Caco-2 (cell line): Measurements from ENCODE around the gene PABPC1L. TPM values are rescaled to one million over a fixed set of nuclear protein-coding genes. Genes with fewer than 3 reads are reported as not detected.
"Not testable (repeated sequence)": the region's sequence is repeated elsewhere in the genome, so short reads cannot be mapped to it uniquely, and the experiment has no call there.

Source experiments
- BruUV-seq: library from RNA; stranded (reverse); fragments of 400-500 nt; replicated peaks from 2 replicates; lab custom pipeline; 2021; lab: Mats Ljungman, UMichigan
- CTCF ChIA-PET: fragments of 300-600 bp; sonication (Branson Sonifier 250); formaldehyde crosslinking; loops from one replicate; lab custom pipeline; 2022; ENCODE audit warnings: antibody characterized with exemption; lab: Charles Lee
- POLR2A ChIA-PET: fragments of 300-600 bp; sonication (Branson Sonifier 250); formaldehyde crosslinking; loops from one replicate; lab custom pipeline; 2022; ENCODE audit warnings: antibody characterized with exemption; lab: Charles Lee
- DNase-seq, 2 experiments: peaks; one replicate each; pipeline versions ENCODE4 v3.0.0 to v3.0.0-alpha.2; 2020 to 2022
- H3K27me3 ChIP-seq: replicated peaks from 2 replicates; pipeline ENCODE4 v1.6.0; 2011; ENCODE audit warnings: low read length; ENCODE audit not compliant: control insufficient read depth, insufficient read depth
- H3K36me3 ChIP-seq: 2 replicates; pipeline ENCODE4 v1.5.1; 2011; ENCODE audit warnings: low read length; ENCODE audit not compliant: control insufficient read depth, insufficient read depth
- H3K4me1 ChIP-seq: fragments of 250-450 bp; sonication (Bioruptor Pico); 2 replicates; pipeline ENCODE4 v1.5.1; 2020; ENCODE audit warnings: mild to moderate bottlenecking
- H3K4me3 ChIP-seq: 2 replicates; pipeline ENCODE4 v1.5.1; 2011; ENCODE audit warnings: low read depth, mild to moderate bottlenecking, control low read depth, low read length
- H3K9me3 ChIP-seq: fragments of 250-450 bp; sonication (Bioruptor Pico); 2 replicates; pipeline ENCODE4 v1.5.1; 2020; ENCODE audit warnings: mild to moderate bottlenecking, moderate library complexity
- H3K27ac Mint-ChIP-seq: one replicate; pipeline ENCODE4 v1.8.0; 2022; ENCODE audit warnings: mixed read lengths; ENCODE audit not compliant: unreplicated experiment
- H3K27me3 Mint-ChIP-seq: one replicate; pipeline ENCODE4 v1.8.0; 2022; ENCODE audit warnings: mixed read lengths; ENCODE audit not compliant: insufficient read depth, unreplicated experiment
- H3K36me3 Mint-ChIP-seq: one replicate; pipeline ENCODE4 v1.8.0; 2022; ENCODE audit warnings: mild to moderate bottlenecking, mixed read lengths; ENCODE audit not compliant: insufficient read depth, unreplicated experiment
- H3K4me1 Mint-ChIP-seq: one replicate; pipeline ENCODE4 v1.8.0; 2022; ENCODE audit warnings: low read depth, mixed read lengths; ENCODE audit not compliant: unreplicated experiment
- H3K4me3 Mint-ChIP-seq: one replicate; pipeline ENCODE4 v1.8.0; 2022; ENCODE audit warnings: mild to moderate bottlenecking, moderate library complexity, mixed read lengths; ENCODE audit not compliant: unreplicated experiment
- H3K9me3 Mint-ChIP-seq: one replicate; pipeline ENCODE4 v1.8.0; 2022; ENCODE audit warnings: mixed read lengths; ENCODE audit not compliant: unreplicated experiment
- intact Hi-C: fragments of 100-400 bp; cut with micrococcal nuclease; formaldehyde crosslinking; loops from one replicate; pipeline ENCODE4 v1.10.0; 2022; ENCODE audit not compliant: unreplicated experiment
- total RNA-seq: library from RNA; stranded (reverse); gene quantifications from 2 replicates; pipeline ENCODE4 v1.2.3, GENCODE V29; 2022
- TF ChIP-seq, protein P1 (sequence below), 2 experiments: fragments of 200-600 bp in 1 of 2; IDR thresholded peaks; 1 replicate in 1 of 2; 2 replicates in 1 of 2; pipeline versions ENCODE4 v1.5.1 to v1.8.0; 2011 to 2022; ENCODE audit warnings: antibody characterized with exemption in 1 of 2, control low read depth in 1 of 2, inconsistent platforms in 1 of 2, low read depth in 1 of 2, low read length in 1 of 2, mild to moderate bottlenecking in 1 of 2, moderate library complexity in 1 of 2; ENCODE audit not compliant: insufficient read depth in 1 of 2, severe bottlenecking in 1 of 2, unreplicated experiment in 1 of 2

Gene PABPC1L
- total RNA-seq, 1 experiment from 2014 or later: 255 TPM

DNA sequence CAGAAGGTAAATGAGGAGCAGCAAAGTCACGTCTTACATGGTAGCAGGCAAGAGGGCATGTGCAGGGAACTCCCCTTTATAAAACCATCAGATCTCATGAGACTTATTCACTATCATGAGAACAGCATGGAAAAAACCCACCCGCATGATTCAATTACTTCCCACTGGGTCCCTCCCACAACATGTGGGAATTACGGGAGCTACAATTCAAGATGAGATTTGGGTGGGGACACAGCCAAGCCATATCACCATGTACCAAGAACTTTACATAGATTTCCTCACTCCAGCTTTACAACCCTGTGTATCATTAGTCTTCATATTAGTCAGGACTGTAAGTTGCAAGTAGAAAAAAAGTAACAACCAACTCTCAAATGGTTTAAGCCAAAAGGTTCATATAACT is 45.4 kb upstream of the PABPC1L start:
- DNase-seq, H3K27me3 Mint-ChIP-seq, CTCF ChIA-PET, H3K9me3 ChIP-seq, H3K4me3 Mint-ChIP-seq, H3K36me3 Mint-ChIP-seq, H3K27me3 ChIP-seq, H3K4me3 ChIP-seq, BruUV-seq, POLR2A ChIA-PET, H3K36me3 ChIP-seq, intact Hi-C loops, H3K9me3 Mint-ChIP-seq: not testable (repeated sequence)
- Mint-ChIP-seq H3K4me1 (peaks cover 14% of the 10 kb centered on the region), H3K27ac (peak overlapping the region; percentile 17)
- peaks cover 11% of the 10 kb centered on the region for H3K4me1 ChIP-seq

DNA sequence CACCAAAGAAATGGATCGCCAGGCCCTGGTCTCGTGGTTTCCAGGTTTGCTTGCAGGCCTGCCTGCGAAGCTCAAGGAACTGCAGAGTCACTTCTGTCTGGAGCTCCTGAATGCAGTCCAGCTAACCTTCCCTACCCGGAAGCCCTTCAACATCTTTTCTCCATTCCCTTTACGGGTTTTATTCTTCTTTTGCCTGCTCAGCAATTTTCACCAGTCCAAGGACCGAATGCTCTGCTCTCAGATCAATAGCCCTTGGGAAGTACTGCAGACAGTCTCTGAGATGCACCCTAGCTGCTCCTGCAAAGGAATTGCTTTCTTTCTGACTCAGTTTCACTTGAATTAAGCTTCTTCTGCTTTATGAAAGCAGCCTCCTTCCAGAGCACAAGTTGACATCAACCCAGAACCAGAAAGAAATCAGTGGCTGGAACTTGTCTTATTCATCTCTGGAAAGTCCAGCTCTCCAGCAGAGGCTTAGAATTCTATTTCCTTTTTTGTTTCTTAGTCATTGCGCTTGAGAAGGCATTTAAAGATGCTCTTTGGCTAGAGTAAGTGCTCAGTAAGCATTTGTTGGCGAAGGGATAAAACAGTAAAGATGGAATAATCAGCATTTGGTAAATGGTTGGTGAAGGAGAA is 43.0 kb upstream of the PABPC1L start:
- no peak overlapping the region for H3K4me3 ChIP-seq
- TF ChIP-seq, protein P1, sequence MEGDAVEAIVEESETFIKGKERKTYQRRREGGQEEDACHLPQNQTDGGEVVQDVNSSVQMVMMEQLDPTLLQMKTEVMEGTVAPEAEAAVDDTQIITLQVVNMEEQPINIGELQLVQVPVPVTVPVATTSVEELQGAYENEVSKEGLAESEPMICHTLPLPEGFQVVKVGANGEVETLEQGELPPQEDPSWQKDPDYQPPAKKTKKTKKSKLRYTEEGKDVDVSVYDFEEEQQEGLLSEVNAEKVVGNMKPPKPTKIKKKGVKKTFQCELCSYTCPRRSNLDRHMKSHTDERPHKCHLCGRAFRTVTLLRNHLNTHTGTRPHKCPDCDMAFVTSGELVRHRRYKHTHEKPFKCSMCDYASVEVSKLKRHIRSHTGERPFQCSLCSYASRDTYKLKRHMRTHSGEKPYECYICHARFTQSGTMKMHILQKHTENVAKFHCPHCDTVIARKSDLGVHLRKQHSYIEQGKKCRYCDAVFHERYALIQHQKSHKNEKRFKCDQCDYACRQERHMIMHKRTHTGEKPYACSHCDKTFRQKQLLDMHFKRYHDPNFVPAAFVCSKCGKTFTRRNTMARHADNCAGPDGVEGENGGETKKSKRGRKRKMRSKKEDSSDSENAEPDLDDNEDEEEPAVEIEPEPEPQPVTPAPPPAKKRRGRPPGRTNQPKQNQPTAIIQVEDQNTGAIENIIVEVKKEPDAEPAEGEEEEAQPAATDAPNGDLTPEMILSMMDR (IDR thresholded peaks at IDR 0.05; ENCODE audit: insufficient read depth in 1 of 2, low read depth in 1 of 2, low read length in 1 of 2, severe bottlenecking in 1 of 2, unreplicated experiment in 1 of 2): no peak
- ChIA-PET CTCF (interaction anchor here (0.6 to 1.8 kb wide), 14 partner anchors 8 to 183 kb away, joined by 3 to 17 read pairs (median 5); partner anchors contain the start of gene PABPC1L), POLR2A (no interaction called here)
- no peaks in the 10 kb centered on the region for H3K27me3 ChIP-seq
- H3K27me3 Mint-ChIP-seq: peaks cover 11% of the 10 kb centered on the region
- H3K36me3 ChIP-seq: no peaks in the 10 kb centered on the region
- H3K9me3 ChIP-seq: no peaks in the 10 kb centered on the region
- H3K27ac Mint-ChIP-seq: no peak overlapping the region
- peaks cover 14% of the 10 kb centered on the region for H3K4me1 Mint-ChIP-seq
- BruUV-seq: no TSS peak
- H3K4me3 Mint-ChIP-seq: no peak overlapping the region
- H3K4me1 ChIP-seq: peaks cover 11% of the 10 kb centered on the region
- H3K36me3 Mint-ChIP-seq: peaks cover 5% of the 10 kb centered on the region
- intact Hi-C loops: loop anchor here (1.0 to 2.0 kb wide), 4 partner anchors 67 to 182 kb away; no protein-coding TSS in a partner anchor
- no peaks in the 10 kb centered on the region for H3K9me3 Mint-ChIP-seq
- DNase-seq: no peak

DNA sequence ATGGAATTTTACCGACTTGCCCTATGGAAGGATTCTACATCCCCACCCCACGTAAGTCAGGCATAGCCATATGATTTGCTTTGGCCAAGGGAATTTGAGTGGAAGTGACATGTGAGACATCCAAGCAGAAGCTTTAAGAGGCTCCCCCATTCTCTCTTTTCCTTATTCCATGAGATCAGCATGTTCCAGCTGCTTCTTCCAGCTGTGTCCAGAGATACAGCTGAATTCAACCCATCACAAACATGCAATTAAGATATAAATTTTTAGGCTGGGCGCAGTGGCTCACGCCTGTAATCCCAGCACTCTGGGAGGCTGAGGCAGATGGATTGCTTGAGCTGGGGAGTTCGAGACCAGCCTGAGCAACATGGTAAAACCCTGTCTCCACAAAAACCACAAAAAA is 40.4 kb upstream of the PABPC1L start:
- Mint-ChIP-seq H3K4me3 (no peak overlapping the region), H3K27ac (no peak overlapping the region), H3K27me3 (peaks cover 14% of the 10 kb centered on the region), H3K9me3 (no peaks in the 10 kb centered on the region), H3K4me1 (no peaks in the 10 kb centered on the region), H3K36me3 (peaks cover 5% of the 10 kb centered on the region)
- POLR2A ChIA-PET: no interaction called here
- DNase-seq: no peak
- no TSS peak for BruUV-seq
- CTCF ChIA-PET: interaction anchor here (0.6 to 1.8 kb wide), 6 partner anchors 16 to 186 kb away, joined by 3 to 6 read pairs (median 4); partner anchors contain the start of genes KCNK15 and YWHAB
- Histone ChIP-seq H3K36me3 (no peaks in the 10 kb centered on the region), H3K9me3 (no peaks in the 10 kb centered on the region), H3K4me3 (no peak overlapping the region), H3K27me3 (no peaks in the 10 kb centered on the region), H3K4me1 (no peaks in the 10 kb centered on the region; the same call in 1 of the 2 replicates)
- intact Hi-C loops: no loop called here
- TF ChIP-seq, protein P1 (IDR thresholded peaks at IDR 0.05; ENCODE audit: insufficient read depth in 1 of 2, low read depth in 1 of 2, low read length in 1 of 2, severe bottlenecking in 1 of 2, unreplicated experiment in 1 of 2): no peak

DNA sequence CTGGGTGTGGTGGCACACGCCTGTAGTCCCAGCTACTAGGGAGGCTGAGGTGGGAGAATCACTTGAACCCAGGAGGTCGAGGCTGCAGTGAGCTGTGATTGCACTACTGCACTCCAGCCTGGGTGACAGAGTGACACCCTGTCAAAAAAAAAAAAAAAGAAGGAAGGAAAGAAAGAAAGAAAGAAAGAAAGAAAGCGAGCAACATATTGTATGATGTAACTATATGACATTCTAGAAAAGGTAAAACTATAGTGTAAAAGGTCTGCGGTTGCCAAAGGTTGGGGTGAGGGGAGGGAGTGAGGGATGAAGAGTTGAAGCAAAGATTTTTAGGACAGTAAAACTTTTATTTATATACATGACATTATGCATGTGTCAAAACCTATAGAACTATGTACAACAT is 27.5 kb upstream of the PABPC1L start:
- peaks cover 15% of the 10 kb centered on the region for H3K4me1 ChIP-seq
- POLR2A ChIA-PET, H3K9me3 Mint-ChIP-seq, DNase-seq, H3K27ac Mint-ChIP-seq, H3K4me3 Mint-ChIP-seq, BruUV-seq, H3K4me3 ChIP-seq, H3K27me3 Mint-ChIP-seq, H3K36me3 ChIP-seq, H3K27me3 ChIP-seq, H3K9me3 ChIP-seq: not testable (repeated sequence)
- CTCF ChIA-PET: interaction anchor here (0.6 kb wide), 1 partner anchor 27 kb away, joined by 3 read pairs; no protein-coding TSS in a partner anchor
- Mint-ChIP-seq H3K4me1 (peaks cover 20% of the 10 kb centered on the region), H3K36me3 (peaks cover 11% of the 10 kb centered on the region)
- intact Hi-C loops: loop anchor here (10.0 kb wide), 2 partner anchors 358 to 668 kb away; partner anchors contain the start of genes OSER1 and SERINC3
